ENCODE results near the gene GRWD1.

Gene GRWD1

GRCh38 chr19:48478339-48479256 lies 32.8 kb downstream of the GRWD1 start:
- no peak overlapping the region for H3K4me3 ChIP-seq (ENCODE audit: low read depth, low read length)
- DNase-seq (ENCODE audit: low read depth): no peak
- no peak for TF ChIP-seq CTCF (conservative IDR thresholded peaks at IDR 0.05; ENCODE audit: low read depth, low read length)

GRCh38 chr19:48479686-48480085 lies 33.9 kb downstream of the GRWD1 start:
- H3K4me3 ChIP-seq (ENCODE audit: low read depth, low read length): no peak overlapping the region
- TF ChIP-seq CTCF (conservative IDR thresholded peaks at IDR 0.05; ENCODE audit: low read depth, low read length): no peak
- no peak for DNase-seq (ENCODE audit: low read depth)

GRCh38 chr19:48480183-48480557 lies 34.4 kb downstream of the GRWD1 start:
- peak overlapping the region; percentile 58 for H3K4me3 ChIP-seq (ENCODE audit: low read depth, low read length)
- peak; percentile 48 for DNase-seq (ENCODE audit: low read depth)
- no peak for TF ChIP-seq CTCF (conservative IDR thresholded peaks at IDR 0.05; ENCODE audit: low read depth, low read length)

- TF ChIP-seq CTCF (conservative IDR thresholded peaks at IDR 0.05; ENCODE audit: low read depth, low read length): no peak
- H3K4me3 ChIP-seq (ENCODE audit: low read depth, low read length): peak overlapping the region; percentile 58
- DNase-seq (ENCODE audit: low read depth): peak; percentile 74
Observed at GRCh38 chr19:48480558-48481500, 35.0 kb downstream of the GRWD1 start.

- no peak for TF ChIP-seq CTCF (conservative IDR thresholded peaks at IDR 0.05; ENCODE audit: low read depth, low read length)
- no peak for DNase-seq (ENCODE audit: low read depth)
- H3K4me3 ChIP-seq (ENCODE audit: low read depth, low read length): no peak overlapping the region
Observed at GRCh38 chr19:48481846-48482639, 36.3 kb downstream of the GRWD1 start.

- DNase-seq (ENCODE audit: low read depth): no peak
- H3K4me3 ChIP-seq (ENCODE audit: low read depth, low read length): no peak overlapping the region
Observed at GRCh38 chr19:48483301-48483700, 37.5 kb downstream of the GRWD1 start.

More at GRCh38 chr19:48483301-48483700, 37.5 kb downstream of the GRWD1 start:
- no peak for TF ChIP-seq CTCF (conservative IDR thresholded peaks at IDR 0.05; ENCODE audit: low read depth, low read length)

All from choroid plexus epithelial cell (primary cell).